ENCODE data around the gene DNAI1.

DNAI1 gene

DNA sequence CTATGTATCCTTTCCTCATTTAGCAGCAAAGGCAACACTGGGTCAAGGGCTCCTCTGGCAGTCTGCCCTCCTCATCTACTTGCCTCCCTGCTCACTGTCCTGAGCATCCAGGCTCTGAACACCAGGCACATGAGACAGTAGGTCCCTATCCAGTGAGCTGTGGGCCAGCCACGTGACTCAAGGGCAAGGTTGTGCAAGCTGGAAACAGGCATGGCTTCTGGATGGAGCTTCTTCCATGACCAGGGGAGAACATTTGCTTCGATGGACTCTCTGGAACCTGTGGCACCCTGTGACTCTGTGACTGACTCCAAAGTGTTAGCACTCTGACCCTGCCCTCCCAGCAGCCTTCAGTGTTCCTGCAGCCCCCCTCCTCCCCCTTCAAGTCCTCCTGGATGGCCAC is 33.0 kb downstream of the DNAI1 start:
- DNase-seq (ENCODE audit: low spot score): no peak

DNA sequence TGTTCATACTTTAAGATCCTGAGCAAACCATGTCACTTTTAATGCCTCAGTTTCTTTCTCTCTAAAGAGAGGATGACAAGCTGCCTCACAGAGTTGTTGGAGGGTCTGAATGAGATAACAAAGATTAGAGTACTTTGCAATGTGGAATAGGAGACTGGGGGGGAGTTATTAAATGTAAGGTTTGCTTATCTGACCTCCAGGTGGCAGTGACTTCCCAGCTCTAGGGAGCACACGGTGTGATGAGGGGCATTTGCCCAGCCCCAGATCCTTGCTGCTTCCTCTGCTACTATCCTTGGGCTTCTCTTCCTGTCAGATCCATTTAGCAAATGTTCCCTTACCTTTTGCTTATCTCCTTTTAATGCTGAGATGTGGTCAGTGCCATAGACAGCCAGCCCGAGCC is 33.4 kb downstream of the DNAI1 start:
- DNase-seq (ENCODE audit: low spot score): no peak

DNA sequence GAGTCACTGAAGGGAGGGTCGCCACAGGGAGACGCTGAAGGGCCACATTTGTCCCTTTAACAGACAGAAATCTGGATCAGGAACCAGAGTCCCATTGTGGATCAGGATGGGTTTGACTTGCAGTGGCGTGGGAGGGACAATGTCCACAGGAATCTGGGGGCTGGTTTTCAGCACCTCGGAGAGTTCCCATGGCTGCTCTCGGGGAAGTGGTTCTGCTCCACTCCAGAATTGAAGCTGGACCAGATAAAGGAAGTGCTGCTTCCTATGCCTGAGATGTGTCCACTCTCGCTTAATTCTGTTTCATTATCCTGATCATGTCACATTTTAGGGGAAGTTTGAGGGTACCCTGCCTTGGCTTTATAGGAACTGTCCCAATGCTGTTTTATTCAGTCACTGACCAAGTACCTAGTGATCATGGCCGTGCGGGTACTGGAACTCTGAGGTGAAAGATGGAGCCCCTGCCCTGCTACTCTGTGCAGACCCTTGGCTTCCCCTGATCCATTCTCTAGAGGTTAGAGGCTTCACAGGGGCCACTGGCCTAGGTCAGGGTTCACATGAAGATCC is 35.4 kb downstream of the DNAI1 start:
- no peak for DNase-seq (ENCODE audit: low spot score)

DNA sequence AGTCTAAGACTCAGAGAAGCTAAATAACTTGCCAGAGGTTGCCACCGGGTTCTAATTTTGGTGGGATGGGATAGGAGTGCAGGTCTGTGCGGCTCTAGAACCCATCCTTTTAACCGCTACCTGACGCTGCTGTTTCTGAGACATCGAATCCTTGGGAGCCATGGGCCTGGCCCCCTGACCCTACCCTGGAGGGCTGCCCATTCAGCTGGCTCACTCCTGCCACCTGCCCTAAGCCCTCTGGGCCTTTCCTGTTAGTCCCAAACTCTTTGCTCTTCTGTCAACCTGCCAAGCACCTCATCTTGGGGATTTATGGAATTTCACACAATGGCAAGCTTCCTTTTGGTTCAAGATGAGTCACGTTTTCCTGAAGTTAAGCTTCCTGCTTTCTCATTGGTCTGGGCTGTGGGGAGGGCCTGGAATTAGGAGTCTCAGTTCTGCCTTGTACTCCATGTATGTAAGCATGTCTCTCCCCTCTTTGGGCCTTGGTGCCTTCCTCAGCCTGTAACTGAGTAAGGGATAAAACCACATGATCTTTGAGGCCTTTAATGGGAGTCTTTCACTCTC is 37.6 kb downstream of the DNAI1 start:
- no peak for DNase-seq (ENCODE audit: low spot score)

DNA sequence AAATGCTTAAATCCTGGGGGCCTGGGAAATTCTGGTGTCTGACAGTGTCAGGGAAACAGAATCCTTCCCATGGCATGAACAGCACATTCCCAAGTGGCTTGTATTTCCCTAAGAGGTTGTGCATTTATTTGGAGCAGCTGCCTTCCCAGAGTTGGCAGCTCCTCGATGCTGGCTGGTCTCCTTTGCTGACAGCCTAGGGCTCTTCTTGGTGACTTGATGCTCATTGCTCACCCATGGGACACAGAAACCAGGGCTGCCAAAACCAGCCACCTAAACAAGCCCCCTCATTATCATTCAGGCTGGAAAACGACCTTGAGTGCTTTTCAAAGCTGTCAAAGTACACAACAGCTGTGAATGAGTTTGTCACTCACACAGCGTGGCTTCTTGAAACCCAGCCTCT is 39.9 kb downstream of the DNAI1 start:
- DNase-seq (ENCODE audit: low spot score): no peak

DNA sequence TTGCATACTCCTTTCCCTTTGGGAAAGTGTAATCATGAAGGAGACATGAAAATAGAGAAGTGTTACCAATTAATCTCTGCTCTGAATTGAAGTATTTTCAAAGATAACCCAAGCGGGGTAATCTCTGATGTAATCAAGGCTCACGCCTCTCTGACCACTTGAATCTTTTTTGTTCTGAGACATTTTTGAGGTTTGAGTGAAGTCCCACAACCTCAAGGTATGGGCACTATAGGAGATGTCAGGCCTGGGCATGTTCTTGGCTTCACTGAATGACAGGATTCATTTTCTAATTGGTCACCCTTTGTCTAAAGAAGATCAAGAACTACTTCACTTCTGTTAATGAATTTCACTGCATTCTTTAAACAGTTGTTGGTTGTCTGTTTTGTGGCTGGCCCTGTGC is 40.5 kb downstream of the DNAI1 start:
- DNase-seq (ENCODE audit: low spot score): no peak

DNA sequence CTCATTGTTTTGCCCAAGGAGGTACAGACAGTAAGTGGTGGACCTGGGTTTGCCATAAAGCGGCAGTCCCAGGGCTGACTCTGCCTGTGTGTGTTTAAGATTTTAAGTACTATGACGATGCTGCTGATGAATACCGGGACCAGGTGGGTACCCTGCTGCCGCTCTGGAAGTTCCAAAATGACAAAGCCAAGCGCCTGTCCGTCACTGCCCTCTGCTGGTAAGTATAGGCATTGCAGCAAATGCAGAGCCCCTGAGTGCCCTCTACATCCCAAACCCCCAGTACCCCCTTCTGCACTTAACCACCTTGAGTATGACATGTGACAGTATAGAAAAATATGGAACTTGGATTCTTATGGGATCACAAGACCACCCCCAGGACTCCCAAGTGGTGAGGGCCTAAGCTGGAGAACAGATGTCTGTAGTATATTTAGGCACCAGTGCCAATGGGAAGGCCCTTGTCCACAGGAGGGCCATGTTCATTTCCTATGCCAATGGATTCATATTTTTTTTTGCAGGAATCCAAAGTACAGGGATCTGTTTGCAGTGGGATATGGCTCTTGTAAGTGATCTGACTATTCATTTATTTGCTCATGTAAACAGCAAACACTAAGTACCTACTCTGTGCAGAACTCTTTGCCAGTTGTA is 42.1 kb downstream of the DNAI1 start:
- DNase-seq (ENCODE audit: low spot score): peak; percentile 66

DNA sequence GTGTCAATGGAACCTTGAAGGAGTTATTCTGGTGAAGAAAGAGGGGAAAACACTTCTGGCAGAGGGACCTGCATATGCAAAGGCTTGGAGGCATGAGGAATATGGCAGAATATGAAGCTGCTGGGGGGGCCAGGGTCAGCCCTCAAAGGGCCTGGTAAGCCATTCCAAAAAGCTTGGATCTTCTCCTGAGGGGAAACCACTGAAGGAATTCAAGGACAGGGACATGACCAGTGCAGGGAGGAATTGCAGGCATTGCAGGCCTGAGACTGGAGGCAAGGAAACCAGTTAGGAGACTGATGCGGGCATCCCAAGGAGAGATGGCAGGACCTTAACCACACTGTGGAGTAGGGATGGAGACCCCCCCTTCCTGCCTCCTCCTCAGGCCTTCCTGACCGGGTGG is 42.8 kb downstream of the DNAI1 start:
- DNase-seq (ENCODE audit: low spot score): no peak

DNA sequence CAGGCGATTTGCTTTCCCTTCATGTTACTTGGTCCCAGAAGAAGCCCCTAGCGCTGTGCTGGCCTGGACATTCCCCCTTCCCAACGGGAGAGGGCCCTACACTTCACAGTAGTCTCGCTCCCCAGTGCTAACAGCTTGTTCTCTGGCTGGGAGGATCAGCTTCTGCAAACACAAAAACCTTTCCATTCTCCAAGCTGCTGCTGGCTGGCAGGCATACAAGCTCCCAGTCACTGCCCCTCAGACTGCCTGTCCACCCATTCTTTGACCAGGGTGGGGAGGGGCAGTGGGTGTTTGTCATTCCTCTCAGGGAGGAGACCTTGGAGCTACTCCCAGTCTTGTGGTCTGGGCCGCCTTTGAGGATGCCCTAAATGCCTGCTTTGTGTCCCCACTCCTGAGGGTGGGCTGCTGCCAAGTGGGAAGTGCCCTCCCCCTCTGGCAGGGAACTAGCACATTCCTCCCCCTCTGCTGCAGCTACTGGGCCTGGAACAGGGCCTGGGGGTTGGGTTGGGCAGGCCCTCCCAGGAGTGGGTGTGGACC is 43.4 kb downstream of the DNAI1 start:
- no peak for DNase-seq (ENCODE audit: low spot score)

DNA sequence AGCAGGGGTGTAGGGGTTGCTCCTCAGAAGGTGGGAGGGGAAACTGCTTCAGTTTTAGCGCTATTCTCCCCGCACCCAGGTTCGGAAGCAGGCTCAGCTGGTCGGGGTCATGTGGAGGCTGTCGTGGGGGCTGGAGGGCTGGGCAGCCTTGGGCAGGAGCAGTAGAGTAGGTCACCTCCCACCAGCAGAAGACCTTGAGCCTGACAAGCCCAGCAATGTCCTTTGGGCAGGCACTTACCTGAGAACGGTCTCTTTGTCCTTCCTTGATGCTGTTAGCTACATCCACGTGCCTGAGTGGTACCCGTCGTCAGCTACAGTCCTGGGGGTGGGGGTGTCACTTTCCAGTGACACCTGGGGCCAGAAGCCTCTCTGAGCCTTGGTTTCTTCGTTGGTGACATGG is 43.9 kb downstream of the DNAI1 start:
- DNase-seq (ENCODE audit: low spot score): no peak

DNA sequence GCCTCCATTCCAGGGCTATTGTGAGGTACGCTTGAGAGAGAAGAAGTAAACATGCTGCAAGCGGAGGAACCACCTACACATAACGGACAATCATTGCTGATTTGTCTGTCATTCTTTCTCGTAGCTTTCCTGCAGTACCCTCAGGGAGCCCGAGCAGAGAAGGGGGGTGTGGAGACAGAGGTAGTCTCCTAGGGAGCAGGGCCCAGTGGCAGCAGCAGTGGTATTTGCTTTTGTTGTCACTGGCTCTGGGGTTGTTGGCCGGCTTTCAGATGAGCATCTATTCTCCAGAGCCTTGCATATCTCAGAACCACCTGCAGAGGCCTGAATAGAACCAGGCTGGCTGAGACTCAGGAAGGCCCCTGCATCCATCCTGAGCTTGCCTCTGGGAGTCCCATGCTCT is 44.3 kb downstream of the DNAI1 start:
- DNase-seq (ENCODE audit: low spot score): no peak

DNA sequence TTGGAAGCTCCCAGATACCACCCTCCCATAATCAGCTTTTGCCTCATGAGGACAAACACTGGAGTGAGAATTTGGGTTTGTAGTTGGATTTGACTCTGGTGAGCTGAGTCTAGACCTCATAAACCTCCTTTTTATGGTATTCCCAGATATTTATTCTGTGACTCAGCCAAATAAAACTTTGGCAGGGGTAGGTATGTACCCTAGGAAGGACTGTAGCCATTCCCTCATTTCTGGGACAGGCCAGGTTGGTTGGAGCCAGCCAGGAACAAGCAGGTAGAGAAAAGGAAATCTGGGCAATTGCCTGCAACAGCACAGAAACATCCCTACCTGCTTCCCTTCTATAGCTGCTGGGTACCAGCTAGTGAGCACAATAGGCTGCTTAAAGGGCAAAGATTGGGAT is 44.8 kb downstream of the DNAI1 start:
- DNase-seq (ENCODE audit: low spot score): no peak

DNA sequence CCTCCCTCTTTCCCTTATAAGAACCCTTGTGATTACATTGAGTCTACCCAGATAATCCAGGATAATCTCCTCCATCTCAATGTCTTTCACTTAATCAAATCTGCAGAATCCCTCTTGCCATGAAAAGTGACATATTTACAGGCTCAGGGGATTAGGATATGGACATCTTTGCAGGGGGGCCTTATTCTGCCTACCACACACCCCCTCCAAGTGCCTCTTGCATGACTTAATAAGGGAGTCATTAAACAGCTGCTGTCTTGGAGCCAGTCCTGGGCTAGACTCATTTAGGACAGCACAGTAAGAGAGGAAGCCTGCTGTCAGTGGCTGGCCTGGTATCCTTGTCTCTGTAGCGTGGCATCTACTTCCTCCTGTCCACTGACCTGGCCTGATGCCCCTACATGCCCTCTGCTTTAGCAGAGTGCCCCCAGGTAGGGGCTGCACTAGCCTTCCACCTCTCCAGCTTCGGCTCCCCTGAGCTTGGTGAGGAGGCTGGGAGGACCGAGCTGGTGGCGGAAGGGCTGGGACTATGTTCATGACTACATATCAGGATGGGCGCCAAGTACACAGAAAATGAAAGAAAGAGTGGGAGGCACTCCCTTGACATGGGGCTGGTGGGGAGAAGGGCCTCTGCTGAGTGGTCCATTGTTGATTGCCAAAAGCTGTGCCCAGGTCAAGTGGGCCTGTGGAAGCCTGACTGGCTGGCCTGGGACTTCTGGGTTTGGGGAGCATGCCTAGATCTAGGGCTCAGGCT is 46.9 kb downstream of the DNAI1 start:
- no peak for DNase-seq (ENCODE audit: low spot score)

DNA sequence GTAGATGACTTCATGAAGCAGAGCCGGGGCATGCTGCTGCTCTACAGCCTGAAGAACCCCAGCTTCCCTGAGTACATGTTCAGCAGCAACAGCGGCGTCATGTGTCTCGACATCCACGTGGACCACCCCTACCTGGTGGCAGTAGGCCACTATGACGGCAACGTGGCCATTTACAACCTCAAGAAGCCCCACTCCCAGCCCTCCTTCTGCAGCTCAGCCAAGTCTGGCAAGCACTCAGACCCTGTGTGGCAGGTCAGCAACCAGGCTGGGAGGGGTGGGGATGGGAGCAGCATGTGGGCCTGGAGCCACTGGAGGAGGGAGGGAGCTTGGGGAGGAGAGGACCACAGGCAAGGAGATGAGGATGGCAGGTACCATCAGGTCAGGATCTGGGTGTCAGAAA is 48.0 kb downstream of the DNAI1 start:
- DNase-seq (ENCODE audit: low spot score): no peak

DNA sequence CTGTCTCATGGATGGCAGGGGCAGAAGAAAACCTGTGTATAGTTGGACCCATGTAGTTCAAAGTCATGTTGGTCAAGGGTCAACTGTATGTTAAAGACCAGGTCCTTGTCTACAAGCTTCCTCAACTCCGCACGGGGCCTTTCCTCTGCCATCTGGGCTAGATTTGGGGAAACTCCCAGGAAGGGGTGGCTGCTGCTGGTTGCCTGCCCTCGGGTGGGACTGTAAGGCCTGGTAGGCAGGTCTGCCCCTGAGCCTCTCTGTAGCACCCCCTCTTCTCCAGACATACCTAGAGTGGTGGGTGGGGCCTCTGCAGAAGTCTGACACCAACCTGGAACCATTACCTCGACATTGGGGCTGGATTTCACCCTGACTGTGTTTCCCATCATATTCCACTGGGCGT is 49.0 kb downstream of the DNAI1 start:
- DNase-seq (ENCODE audit: low spot score): no peak

DNA sequence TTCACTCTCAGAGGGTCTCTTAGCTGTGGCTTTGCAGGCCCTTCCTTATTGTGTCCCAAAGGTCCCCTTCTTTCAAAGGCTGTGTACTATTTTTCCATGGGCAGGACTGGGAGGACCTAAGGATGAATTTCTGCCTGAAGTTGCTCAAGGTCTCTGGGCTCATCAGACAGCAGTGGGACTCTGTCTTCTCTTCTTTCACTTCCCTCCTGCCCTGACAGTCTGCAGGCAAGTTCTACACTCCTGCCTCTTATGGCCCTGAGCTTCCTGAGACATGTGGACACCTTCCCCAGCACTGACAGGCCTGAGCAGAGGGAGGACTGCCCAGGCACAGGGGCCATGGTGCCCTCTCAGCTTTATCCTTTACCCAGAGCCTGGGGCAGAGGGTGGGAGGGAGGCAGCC is 49.4 kb downstream of the DNAI1 start:
- no peak for DNase-seq (ENCODE audit: low spot score)

DNA sequence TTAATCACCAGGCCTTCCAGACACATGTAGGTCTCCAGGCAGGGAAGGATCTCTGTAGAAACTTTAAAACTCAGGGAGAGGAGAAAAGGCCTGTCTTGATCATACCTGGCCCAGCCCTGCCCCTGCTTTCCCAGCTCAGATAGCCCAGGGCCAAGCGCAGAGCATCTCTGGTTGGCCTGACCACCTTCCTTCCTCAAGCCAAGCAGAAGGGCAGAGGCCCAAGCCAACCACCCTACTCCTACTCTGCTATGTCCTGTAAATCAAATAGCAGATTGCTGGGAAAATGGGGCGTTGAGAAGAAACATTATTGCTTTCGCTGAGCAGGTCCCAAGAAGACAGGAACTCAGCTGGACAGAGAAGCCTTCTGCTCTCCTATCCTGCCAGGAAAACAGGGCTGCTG is 49.9 kb downstream of the DNAI1 start:
- no peak for DNase-seq (ENCODE audit: low spot score)

DNA sequence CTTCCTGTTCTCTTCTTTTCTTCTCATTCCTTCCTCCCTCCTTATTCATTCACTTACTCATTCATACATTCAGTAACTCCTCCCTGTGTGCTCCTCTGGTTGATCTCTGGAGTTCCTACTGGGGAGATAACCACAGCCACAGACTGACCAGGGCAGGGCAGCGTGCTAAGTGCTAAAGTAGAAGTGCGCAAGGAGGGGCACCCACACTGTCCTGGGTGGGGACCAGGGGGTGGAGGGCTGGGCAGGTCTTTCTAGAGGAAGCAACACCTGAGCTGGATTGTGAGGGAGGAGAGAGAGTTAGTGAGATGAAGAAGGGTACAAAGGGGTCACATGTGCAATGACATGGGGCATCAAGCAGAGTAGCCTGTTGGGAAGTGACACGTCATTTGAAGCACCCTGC is 50.3 kb downstream of the DNAI1 start:
- DNase-seq (ENCODE audit: low spot score): no peak

DNA sequence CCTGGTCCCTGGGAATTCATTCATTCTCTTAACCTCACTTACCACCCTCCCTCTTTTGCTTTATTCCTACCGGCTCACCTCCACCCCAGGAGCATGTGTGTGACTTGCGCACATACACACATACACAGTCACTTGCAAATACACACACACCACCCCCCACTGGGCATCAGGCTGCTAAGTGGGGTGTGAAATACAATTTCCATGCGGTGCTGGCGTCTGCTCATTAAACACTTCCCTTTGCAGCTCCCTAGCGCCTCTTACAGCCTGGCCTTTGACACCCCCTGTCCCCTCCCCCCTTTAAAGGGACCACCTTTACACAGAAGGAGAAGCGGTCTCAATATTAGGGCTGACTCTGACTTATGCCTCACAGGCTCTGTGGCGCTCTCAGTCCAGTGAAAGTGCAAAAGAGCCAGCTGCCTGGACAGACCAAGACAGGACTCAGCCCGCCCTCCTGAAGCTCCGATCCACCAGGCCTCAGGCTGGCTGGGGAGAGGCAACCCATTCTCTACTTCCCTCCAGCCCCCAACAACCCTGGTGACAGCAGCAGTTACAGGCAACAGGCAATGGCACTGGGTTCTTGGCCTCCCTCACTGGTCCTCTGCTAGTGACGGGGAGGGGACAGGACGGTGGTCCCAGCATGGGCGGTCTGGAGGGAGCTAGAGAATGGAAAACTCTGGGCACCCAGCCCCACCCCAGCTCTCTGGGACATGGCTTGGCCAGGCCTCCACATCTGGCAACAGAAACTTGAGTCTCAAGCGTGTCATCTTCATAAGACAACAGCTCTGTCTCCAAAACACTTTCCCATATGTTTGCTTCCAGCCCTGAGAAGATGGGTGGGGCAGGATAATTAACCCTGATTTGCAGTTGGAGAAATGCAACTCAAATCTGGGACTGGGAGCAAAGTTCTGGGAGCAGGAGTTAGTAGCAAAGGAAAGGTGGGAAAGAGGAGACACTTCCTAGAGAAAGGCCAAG is 52.2 kb downstream of the DNAI1 start:
- DNase-seq (ENCODE audit: low spot score): no peak

DNA sequence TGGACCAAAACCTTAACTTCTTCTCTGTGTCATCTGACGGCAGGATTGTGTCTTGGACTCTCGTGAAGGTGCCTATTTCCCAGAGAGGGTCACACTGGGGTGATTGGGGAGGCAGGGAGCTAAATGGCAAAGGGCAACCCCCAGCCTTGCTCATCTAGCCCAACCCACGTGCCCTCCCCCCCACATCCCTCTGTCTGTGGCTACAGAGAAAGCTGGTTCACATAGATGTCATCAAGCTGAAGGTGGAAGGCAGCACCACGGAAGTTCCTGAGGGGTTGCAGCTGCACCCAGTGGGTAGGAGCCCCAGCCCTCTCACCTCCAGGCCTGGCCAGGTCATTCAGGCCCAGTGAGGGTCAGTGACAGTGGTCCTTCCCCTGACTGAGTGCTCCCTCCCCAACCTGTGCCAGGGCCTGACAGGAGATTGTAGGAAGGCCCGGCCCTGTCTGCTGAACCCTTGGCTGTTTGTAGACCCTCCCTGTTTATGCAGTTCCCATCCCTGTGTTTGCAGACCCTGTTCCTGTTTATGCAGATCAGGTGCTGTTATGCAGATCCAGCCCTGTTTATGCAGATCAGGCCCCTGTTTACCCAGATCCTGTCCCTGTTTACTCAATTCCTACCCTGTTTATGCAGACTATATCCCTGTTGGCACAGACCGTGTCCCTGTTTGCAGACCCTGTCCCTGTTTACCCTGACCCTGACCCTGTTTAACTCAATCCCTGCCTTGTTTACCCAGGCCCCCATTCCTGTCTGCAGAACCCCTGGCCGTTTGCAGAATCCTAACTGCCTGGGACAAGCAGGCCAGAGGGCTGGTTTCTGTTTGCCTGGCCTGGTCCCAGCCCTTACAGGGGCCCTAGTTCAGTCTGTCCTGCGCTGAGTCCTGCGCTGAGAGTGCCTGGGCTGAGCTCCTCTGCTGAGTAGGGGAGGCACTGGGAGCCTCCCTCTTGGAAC is 53.8 kb downstream of the DNAI1 start:
- DNase-seq (ENCODE audit: low spot score): no peak

Data from CD4-positive, alpha-beta T cell treated with Interleukin-6 at 100 ng/mL for 8 hours (primary cell).